Nephron progenitor cell (in vitro differentiated cells): ENCODE results near the gene NTHL1.

Experiments used
- DNase-seq: peaks from one replicate; pipeline ENCODE4 v3.0.0; 2021
- H3K27ac Mint-ChIP-seq: 2 replicates; pipeline ENCODE4 v1.8.0; 2021; ENCODE audit warnings: mild to moderate bottlenecking, moderate library complexity, mixed read lengths
- H3K27me3 Mint-ChIP-seq: 2 replicates; pipeline ENCODE4 v1.8.0; 2021; ENCODE audit warnings: mild to moderate bottlenecking, low read depth, mixed read lengths; ENCODE audit not compliant: poor library complexity
- H3K36me3 Mint-ChIP-seq: 2 replicates; pipeline ENCODE4 v1.8.0; 2021; ENCODE audit warnings: low read depth, mixed read lengths
- H3K4me1 Mint-ChIP-seq: 2 replicates; pipeline ENCODE4 v1.8.0; 2021; ENCODE audit warnings: mixed read lengths
- H3K4me3 Mint-ChIP-seq: 2 replicates; pipeline ENCODE4 v1.8.0; 2021; ENCODE audit warnings: mild to moderate bottlenecking, moderate library complexity, mixed read lengths
- H3K9me3 Mint-ChIP-seq: 2 replicates; pipeline ENCODE4 v1.8.0; 2021; ENCODE audit warnings: mild to moderate bottlenecking, moderate library complexity, mixed read lengths
- TF ChIP-seq, protein P1 (sequence below): fragments of 200-600 bp; sonication (generic); IDR thresholded peaks from 2 replicates; pipeline ENCODE4 v1.5.0; 2021; ENCODE audit warnings: antibody characterized with exemption

The NTHL1 gene

DNA sequence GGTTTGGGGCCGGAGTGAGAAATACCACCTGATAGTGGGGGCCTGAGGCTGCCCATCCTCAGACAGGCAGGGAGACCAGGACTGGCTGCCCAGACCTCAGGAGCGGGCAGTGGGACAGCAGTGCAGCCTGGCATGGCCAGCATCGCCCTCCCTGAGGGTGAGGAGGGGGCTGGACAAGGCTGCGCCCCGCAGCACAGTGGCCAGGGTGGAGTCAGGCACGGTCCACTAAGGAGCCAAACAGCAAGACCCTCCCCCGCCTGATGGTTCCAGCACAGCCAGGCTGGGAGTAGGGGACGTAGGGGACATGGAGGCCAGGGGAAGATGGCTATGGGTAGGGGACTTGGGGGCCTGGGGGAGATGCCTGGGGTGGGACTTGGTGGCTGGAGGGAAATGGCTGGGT, 41.3 kb downstream of the NTHL1 start:
- no peak for DNase-seq
- peak overlapping the region; percentile 50 for H3K4me3 Mint-ChIP-seq

DNA sequence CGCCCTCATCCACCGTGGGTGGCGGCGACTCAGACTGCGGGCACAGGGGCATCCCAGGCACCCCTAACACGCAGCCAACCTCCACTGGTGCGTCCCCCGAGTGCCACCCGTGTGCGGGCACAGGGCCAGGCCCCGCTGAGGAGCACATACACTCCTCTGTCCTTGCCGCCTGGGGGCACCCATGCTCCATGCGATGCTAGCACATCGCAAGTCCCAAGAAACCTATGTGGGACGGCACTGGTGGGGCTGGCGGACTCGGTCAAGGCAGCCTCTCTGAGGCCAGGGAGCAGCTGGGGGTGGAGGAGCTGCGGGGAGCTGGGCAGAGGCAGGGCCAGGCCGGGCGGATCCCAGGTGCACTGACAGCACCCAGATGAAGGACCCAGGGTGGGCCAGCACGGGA, 42.0 kb downstream of the NTHL1 start:
- H3K36me3 Mint-ChIP-seq, result peaks cover 10% of the 10 kb centered on the region
- peaks cover 53% of the 10 kb centered on the region for H3K4me1 Mint-ChIP-seq
- no peak for DNase-seq
- TF ChIP-seq, protein P1, sequence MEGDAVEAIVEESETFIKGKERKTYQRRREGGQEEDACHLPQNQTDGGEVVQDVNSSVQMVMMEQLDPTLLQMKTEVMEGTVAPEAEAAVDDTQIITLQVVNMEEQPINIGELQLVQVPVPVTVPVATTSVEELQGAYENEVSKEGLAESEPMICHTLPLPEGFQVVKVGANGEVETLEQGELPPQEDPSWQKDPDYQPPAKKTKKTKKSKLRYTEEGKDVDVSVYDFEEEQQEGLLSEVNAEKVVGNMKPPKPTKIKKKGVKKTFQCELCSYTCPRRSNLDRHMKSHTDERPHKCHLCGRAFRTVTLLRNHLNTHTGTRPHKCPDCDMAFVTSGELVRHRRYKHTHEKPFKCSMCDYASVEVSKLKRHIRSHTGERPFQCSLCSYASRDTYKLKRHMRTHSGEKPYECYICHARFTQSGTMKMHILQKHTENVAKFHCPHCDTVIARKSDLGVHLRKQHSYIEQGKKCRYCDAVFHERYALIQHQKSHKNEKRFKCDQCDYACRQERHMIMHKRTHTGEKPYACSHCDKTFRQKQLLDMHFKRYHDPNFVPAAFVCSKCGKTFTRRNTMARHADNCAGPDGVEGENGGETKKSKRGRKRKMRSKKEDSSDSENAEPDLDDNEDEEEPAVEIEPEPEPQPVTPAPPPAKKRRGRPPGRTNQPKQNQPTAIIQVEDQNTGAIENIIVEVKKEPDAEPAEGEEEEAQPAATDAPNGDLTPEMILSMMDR, result no peak
- no peak overlapping the region for H3K27ac Mint-ChIP-seq
- H3K9me3 Mint-ChIP-seq, result no peaks in the 10 kb centered on the region
- no peaks in the 10 kb centered on the region for H3K27me3 Mint-ChIP-seq
- H3K4me3 Mint-ChIP-seq, result no peak overlapping the region

More for the DNA sequence above, 41.3 kb downstream of the NTHL1 start:
- no peaks in the 10 kb centered on the region for H3K27me3 Mint-ChIP-seq
- TF ChIP-seq, protein P1, result no peak
- H3K27ac Mint-ChIP-seq, result peak overlapping the region; percentile 66
- H3K36me3 Mint-ChIP-seq, result peaks cover 5% of the 10 kb centered on the region
- H3K4me1 Mint-ChIP-seq, result peaks cover 53% of the 10 kb centered on the region
- H3K9me3 Mint-ChIP-seq, result no peaks in the 10 kb centered on the region

DNA sequence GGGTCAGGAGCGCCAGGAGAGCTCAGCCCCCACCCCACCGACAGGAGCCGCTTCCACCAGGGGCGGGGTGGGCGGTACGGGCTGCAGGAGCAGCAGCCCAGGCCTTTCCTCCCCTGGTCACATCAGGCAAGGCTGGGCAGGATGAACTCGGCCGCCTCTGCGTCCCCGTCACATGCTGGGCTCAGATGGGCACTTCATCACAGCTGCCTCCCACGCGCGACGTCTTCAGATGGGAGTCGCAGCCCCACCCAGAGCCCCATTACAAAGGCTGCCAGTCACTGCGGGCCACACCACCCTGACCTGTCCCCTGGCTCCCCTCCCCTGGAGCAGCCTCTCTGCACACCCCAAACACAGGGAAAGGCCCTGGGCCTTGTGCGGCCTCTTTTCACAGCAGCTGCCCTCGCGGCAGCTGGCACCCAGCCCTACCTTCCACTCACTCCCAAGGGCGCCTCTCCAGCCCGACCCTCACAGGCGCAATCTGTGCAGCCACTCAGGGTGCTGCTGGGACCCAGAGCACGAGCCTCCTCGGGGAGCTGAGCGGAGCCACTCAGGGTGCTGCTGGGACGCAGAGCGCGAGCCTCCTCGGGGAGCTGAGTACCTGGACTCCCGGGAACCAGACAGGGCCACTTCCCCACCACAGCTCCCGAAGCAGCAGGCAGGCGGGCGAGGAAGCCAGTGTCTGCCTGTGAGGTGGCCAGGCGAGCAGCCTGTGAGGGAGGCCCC, 42.7 kb downstream of the NTHL1 start:
- Mint-ChIP-seq H3K36me3 (peaks cover 10% of the 10 kb centered on the region), H3K9me3 (no peaks in the 10 kb centered on the region), H3K27ac (no peak overlapping the region), H3K4me3 (no peak overlapping the region), H3K4me1 (peaks cover 46% of the 10 kb centered on the region), H3K27me3 (no peaks in the 10 kb centered on the region)
- TF ChIP-seq, protein P1, result no peak
- DNase-seq, result no peak

DNA sequence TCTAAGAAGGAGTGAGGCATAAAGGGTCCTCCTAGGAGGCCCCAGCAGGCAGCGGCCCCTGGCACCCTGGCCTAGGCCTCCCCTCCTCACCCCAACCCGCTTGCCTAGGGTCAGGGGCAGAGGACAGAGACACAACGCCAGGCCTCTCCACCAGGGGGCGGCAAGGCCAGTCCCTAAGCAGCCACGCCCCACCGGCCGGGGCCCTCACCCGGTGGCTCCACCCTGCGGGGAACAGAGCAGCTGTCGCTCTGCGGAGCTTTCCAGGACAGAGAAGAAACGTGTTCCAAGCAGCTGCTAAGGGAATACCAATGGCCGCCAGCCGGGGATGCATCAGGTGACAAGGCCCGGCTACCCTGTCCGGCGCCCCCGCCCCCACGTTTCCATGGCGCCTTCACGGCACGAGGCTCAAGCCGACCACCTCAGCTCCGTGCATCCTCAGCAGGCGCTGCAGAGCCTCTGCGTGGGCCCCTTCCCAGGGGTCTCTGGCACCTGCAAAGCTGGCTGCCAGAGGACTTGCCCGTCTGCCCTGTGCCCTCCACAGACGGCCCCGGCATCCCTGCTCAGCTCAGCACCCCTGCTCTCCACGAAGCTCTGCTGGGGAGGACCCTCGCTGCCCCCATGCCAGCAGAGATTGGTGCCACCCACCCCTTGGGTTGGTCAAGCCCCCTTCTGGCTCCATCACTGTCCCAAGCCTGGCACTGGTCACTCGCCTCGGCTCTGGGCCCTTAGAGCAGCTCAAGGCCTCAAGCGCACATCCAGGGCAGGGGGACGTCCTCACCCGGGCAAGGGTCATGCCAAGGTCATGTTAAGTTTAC, 43.6 kb downstream of the NTHL1 start:
- TF ChIP-seq, protein P1, result peak; percentile 94
- no peak overlapping the region for H3K4me3 Mint-ChIP-seq
- DNase-seq, result peak; percentile 98
- no peak overlapping the region for H3K27ac Mint-ChIP-seq
- peaks cover 10% of the 10 kb centered on the region for H3K36me3 Mint-ChIP-seq
- H3K4me1 Mint-ChIP-seq, result peaks cover 45% of the 10 kb centered on the region
- H3K27me3 Mint-ChIP-seq, result no peaks in the 10 kb centered on the region
- H3K9me3 Mint-ChIP-seq, result no peaks in the 10 kb centered on the region

DNA sequence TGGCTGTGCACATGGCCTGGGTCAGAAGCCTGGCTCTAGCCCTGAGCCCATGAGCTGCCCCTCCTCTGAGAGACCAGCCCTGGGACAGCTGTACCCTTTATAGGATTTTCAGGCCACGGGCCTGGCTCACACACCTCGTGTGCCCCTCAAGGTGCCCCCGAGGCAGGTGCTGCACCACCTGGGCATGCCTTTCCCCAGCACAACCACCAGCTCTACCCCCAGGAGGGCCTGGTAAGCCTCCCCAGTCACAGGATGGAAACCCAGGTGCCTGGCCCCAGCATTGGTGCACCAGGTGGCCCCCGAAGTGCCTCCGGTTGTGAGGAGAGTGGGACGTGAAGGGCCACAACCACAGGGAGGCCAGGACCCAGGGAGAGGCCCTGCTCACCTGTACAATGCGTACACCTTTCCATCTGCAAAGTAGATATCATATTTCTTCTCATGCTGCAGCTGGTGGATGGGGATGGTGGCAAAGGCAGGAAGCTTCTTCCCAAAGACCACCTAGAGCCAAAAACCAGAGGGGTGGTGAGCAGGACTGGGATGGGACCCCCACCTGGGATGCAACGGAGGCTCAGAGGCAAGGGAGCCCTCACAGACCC, 44.3 kb downstream of the NTHL1 start:
- no peak overlapping the region for H3K4me3 Mint-ChIP-seq
- H3K36me3 Mint-ChIP-seq, result peaks cover 12% of the 10 kb centered on the region
- H3K27me3 Mint-ChIP-seq, result no peaks in the 10 kb centered on the region
- no peaks in the 10 kb centered on the region for H3K9me3 Mint-ChIP-seq
- peaks cover 38% of the 10 kb centered on the region for H3K4me1 Mint-ChIP-seq
- TF ChIP-seq, protein P1, result no peak
- no peak overlapping the region for H3K27ac Mint-ChIP-seq
- no peak for DNase-seq
